Heart left ventricle (tissue), 13 donors: Measurements from ENCODE around the gene GRAMD4.

Experiments used
- CTCF ChIP-seq, 12 donors: fragments of 200-600 bp; sonication (generic) in 4 of 12; IDR thresholded peaks; one replicate each; pipeline versions ENCODE4 v1.5.0 to v1.8.0; 2018 to 2022; ENCODE audit warnings: antibody characterized with exemption in 12 of 12, mild to moderate bottlenecking in 5 of 12
- POLR2A ChIP-seq, 2 donors: fragments of 450-650 bp; IDR thresholded peaks; one replicate each; pipeline ENCODE4 v1.6.1; 2017; ENCODE audit warnings: antibody characterized with exemption in 2 of 2, mild to moderate bottlenecking in 2 of 2, moderate library complexity in 2 of 2
- donor health status: ischemic (EF 13 %, LVEDD 7.1; RV severe dilation, severe dysfunction).
- donor health status: DM: no; HTN: yes; CAD: no.
- donor health status: DM: no; HTN: no; CAD: no.
- donor health status: ischemic (EF 25% LVEDD 6.9; RV normal size, moderate dysfunction).
- donor health status: ischemic (EF 25% LVEDD 5.7; RV mildly dilated, moderate dysfunction).
- donor health status: ischemic (EF 35%, LVEDD 5.7; RV mildly dilated, moderate dysfunction).
- donor health status: nonischemic (EF 11% LVEDD 7.7; RV severe dilation, severe dysfunction).
- donor health status: DM: yes; HTN: yes; CAD: no.
- donor health status: PGD.
- donor health status: ischemic (EF 29% LVEDD 5.4; RV normal size, mild dysfunction).
- donor health status: nonischemic (EF 23%, LVEDD 6.1; RV moderate dilation, normal function).

GRCh38 chr22:46611189-46611588 lies 9.0 kb upstream of the GRAMD4 start:
- no peak for TF ChIP-seq CTCF (IDR thresholded peaks at IDR 0.05)
- no peak for TF ChIP-seq POLR2A (IDR thresholded peaks at IDR 0.05)
